ENCODE results near the gene CYP4F2. TPM values are rescaled to one million over a fixed set of nuclear protein-coding genes. Genes with fewer than 3 reads are reported as not detected.

Gene CYP4F2
- total RNA-seq, 6 experiments from 2014 or later: 151 to 228 (median 173) TPM

GRCh38 chr19:15866636-15867035, 31.2 kb downstream of the CYP4F2 start:
- 10% methylated on average over 5 of the region's 5 CpGs for WGBS (ENCODE audit: insufficient coverage, low coverage, low lambda C conversion rate, missing lambda C conversion rate)
- peaks cover 0 to 16% (median 5%) of the 10 kb centered on the region in 4 donors for H3K4me1 ChIP-seq
- H3K9me3 ChIP-seq: no peaks in the 10 kb centered on the region
- intact Hi-C loops (cut with DNase I): no loop called here
- no peak overlapping the region for H3K4me3 ChIP-seq
- H3K27ac ChIP-seq: no peak overlapping the region
- ATAC-seq: peak in 1 of 4 donors; percentile 5
- H3K36me3 ChIP-seq: no peaks in the 10 kb centered on the region
- no peak for DNase-seq
- no peak for TF ChIP-seq POLR2A (IDR thresholded peaks at IDR 0.05)
- TF ChIP-seq CTCF (IDR thresholded peaks at IDR 0.05): no peak
- H3K27me3 ChIP-seq: no peaks in the 10 kb centered on the region

GRCh38 chr19:15864824-15865223, 33.0 kb downstream of the CYP4F2 start:
- 72% methylated on average over 4 of the region's 5 CpGs for WGBS (ENCODE audit: insufficient coverage, low coverage, low lambda C conversion rate, missing lambda C conversion rate)
- no peaks in the 10 kb centered on the region for H3K27me3 ChIP-seq
- H3K27ac ChIP-seq: no peak overlapping the region
- H3K9me3 ChIP-seq: no peaks in the 10 kb centered on the region
- no peaks in the 10 kb centered on the region for H3K36me3 ChIP-seq
- H3K4me3 ChIP-seq: no peak overlapping the region
- intact Hi-C loops (cut with DNase I): no loop called here
- no peak for ATAC-seq
- DNase-seq: no peak
- peaks cover 0 to 10% (median 2%) of the 10 kb centered on the region in 4 donors for H3K4me1 ChIP-seq
- TF ChIP-seq POLR2A (IDR thresholded peaks at IDR 0.05): no peak
- TF ChIP-seq CTCF (IDR thresholded peaks at IDR 0.05): no peak

GRCh38 chr19:15863272-15863671, 34.6 kb downstream of the CYP4F2 start:
- H3K4me1 ChIP-seq: peaks cover 0 to 5% (median 0%) of the 10 kb centered on the region in 4 donors
- WGBS (ENCODE audit: insufficient coverage, low coverage, low lambda C conversion rate, missing lambda C conversion rate): 52% methylated on average over 2 of the region's 8 CpGs
- intact Hi-C loops (cut with DNase I): no loop called here
- no peak for TF ChIP-seq POLR2A (IDR thresholded peaks at IDR 0.05)
- no peak for TF ChIP-seq CTCF (IDR thresholded peaks at IDR 0.05)
- no peaks in the 10 kb centered on the region for H3K27me3 ChIP-seq
- H3K4me3 ChIP-seq: no peak overlapping the region
- H3K36me3 ChIP-seq: no peaks in the 10 kb centered on the region
- ATAC-seq (peak in 1 of 4 donors; percentile 17), DNase-seq (no peak)
- no peak overlapping the region for H3K27ac ChIP-seq
- H3K9me3 ChIP-seq: no peaks in the 10 kb centered on the region

- H3K4me3 ChIP-seq: no peak overlapping the region
- no peaks in the 10 kb centered on the region for H3K36me3 ChIP-seq
- TF ChIP-seq POLR2A (IDR thresholded peaks at IDR 0.05) (no peak), CTCF (IDR thresholded peaks at IDR 0.05) (no peak)
- no peak for ATAC-seq
- H3K27me3 ChIP-seq: no peaks in the 10 kb centered on the region
- intact Hi-C loops (cut with DNase I): no loop called here
- H3K4me1 ChIP-seq: peaks cover 0 to 5% (median 0%) of the 10 kb centered on the region in 4 donors
- 41% methylated on average over 7 of the region's 7 CpGs for WGBS (ENCODE audit: insufficient coverage, low coverage, low lambda C conversion rate, missing lambda C conversion rate)
- H3K27ac ChIP-seq: no peak overlapping the region
- no peaks in the 10 kb centered on the region for H3K9me3 ChIP-seq
- no peak for DNase-seq
These were observed 35.4 kb downstream of the CYP4F2 start for GRCh38 chr19:15862444-15862843.

- Histone ChIP-seq H3K36me3 (no peaks in the 10 kb centered on the region), H3K4me1 (no peaks in the 10 kb centered on the region), H3K4me3 (no peak overlapping the region), H3K27me3 (no peaks in the 10 kb centered on the region), H3K27ac (no peak overlapping the region), H3K9me3 (no peaks in the 10 kb centered on the region)
- WGBS (ENCODE audit: insufficient coverage, low coverage, low lambda C conversion rate, missing lambda C conversion rate): 70% methylated on average over 6 of the region's 6 CpGs
- no peak for TF ChIP-seq CTCF (IDR thresholded peaks at IDR 0.05)
- TF ChIP-seq POLR2A (IDR thresholded peaks at IDR 0.05): no peak
- ATAC-seq: no peak
- DNase-seq: no peak
- intact Hi-C loops (cut with DNase I): no loop called here
These were observed 37.4 kb downstream of the CYP4F2 start for GRCh38 chr19:15860522-15860921.
